ENCODE data around the gene CD101. TPM values are rescaled to one million over a fixed set of nuclear protein-coding genes. Genes with fewer than 3 reads are reported as not detected.
A peak's percentile ranks its signal among the peaks of the same experiment; 100 is the strongest.

Gene CD101
- total RNA-seq, 1 donor from 2014 or later = 0.06 TPM

DNA sequence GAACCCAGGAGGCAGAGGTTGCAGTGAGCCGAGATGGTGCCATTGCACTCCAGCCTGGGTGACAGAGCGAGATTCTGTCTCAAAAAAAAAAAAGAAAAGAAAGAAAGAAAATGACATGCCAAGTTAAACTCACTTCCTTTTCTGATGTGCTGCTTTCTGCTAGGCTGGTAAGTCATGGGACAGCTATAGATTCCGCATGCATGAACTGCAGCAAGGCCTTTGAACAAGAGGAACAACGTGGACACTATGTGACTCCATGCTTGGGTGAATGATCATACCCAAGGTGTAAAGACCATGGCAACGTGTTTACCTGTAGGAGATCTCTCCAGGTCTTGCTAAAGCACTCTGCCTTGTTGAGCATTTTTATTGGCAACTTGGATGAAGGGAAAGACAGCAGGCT, 48.3 kb downstream of the CD101 start:
- no peak for DNase-seq (ENCODE audit: extremely low read depth, low read depth, low spot score)

DNA sequence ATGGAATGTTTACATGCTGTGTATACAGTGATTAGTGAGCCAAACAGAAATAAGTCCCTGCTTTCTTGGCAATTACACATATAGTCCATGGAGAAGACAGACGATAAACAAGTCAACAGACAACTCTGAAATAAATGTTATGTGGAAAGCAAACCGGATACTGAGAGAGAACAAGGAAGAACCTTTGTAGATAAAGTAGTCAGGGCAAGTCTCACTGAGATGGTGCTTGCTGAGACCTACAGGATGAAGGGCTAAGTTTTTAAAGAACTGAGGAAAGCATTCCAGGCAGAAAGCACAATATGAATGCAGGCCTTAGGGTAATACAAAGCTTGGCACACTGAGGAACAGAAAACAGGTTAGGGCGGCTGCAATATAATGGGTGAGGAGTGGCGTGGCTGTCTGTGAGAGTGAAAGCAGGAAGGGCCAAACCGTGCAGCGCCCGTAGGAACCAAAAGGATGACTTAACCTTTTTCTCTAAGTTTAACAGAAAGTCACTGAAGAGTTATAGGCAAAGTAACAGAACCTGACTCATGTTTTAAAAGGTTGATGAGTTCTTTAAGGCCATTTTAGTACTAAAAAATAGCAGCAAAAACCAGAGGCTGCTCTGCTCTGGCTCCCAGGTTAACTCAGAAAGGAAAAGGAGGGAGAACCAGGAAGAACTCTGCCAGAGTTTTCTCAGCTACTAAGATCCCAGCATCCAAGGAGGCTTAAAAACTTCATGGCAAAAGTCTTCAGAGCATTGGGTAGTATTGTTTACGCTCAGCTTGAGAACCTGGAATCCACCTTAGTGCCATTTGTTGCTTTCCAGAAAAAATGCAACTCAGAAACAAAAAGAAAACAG, 49.9 kb downstream of the CD101 start:
- no peak for DNase-seq (ENCODE audit: extremely low read depth, low read depth, low spot score)

- no peak for DNase-seq (ENCODE audit: extremely low read depth, low read depth, low spot score)
These were observed 52.5 kb downstream of the CD101 start for GRCh38 chr1:117054068-117054467.

- no peak for DNase-seq (ENCODE audit: extremely low read depth, low read depth, low spot score)
These were observed 57.2 kb downstream of the CD101 start for GRCh38 chr1:117058810-117059209.

DNA sequence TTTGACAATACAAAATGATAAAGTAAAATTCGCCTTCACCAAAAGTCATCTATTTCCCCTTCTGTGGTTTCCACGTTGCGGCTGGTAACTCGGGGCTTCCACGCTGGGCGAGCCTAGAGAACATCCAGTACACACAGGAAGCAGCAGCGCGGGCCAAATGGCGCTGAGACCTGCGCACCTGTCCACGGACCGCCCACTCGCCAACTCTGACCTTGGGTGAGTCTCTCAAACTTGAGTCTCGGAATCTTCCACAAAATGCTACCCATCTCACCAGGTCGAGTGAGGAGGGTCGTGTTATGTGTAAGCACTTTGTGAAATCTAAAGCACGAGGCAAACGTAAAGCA, 57.7 kb downstream of the CD101 start:
- no peak for DNase-seq (ENCODE audit: extremely low read depth, low read depth, low spot score)

DNA sequence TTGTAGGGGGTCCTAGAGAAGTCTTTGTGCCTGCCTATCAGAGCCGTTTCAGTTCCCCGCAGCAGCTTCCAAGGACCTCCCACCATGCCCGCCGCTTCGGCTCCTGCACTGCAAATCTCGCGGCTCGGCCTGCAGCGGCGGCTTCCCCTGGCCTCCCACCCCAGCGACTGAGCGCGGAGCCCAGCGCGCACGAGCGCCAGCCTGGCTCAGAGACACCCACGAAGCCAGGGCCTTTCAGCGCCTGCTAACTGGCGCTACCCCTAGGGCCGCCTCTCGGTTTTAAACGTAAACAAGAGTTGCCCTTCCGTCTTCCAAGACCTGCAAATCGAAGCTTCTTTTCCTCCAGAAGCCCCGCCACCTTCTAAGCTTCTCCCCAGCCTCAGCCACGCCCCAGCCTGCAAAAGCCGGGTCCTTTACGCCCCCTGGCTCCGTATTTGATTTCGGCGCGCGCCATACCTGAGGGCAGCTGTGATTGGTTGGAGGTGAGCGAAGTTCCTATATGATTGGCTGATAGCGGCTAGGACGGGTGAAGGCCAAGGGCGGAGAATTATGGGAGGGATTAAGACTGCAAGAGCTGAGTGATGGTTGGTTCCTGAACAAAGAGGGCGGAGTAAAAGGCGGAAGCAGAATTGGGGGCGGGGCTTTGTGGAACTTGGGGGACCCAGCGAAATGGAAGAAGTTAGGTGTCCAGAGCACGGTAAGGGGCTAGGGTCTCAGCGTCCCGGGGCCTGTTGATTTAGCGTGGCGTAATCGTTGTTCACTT, 58.3 kb downstream of the CD101 start, which contains the start of gene TTF2:
TTF2 (plus strand) TSS at position 649 of the 763 bp plus-strand sequence; CDS start at position 670, 21 bp downstream.
- peak; percentile 95 for DNase-seq (ENCODE audit: extremely low read depth, low read depth, low spot score)

DNA sequence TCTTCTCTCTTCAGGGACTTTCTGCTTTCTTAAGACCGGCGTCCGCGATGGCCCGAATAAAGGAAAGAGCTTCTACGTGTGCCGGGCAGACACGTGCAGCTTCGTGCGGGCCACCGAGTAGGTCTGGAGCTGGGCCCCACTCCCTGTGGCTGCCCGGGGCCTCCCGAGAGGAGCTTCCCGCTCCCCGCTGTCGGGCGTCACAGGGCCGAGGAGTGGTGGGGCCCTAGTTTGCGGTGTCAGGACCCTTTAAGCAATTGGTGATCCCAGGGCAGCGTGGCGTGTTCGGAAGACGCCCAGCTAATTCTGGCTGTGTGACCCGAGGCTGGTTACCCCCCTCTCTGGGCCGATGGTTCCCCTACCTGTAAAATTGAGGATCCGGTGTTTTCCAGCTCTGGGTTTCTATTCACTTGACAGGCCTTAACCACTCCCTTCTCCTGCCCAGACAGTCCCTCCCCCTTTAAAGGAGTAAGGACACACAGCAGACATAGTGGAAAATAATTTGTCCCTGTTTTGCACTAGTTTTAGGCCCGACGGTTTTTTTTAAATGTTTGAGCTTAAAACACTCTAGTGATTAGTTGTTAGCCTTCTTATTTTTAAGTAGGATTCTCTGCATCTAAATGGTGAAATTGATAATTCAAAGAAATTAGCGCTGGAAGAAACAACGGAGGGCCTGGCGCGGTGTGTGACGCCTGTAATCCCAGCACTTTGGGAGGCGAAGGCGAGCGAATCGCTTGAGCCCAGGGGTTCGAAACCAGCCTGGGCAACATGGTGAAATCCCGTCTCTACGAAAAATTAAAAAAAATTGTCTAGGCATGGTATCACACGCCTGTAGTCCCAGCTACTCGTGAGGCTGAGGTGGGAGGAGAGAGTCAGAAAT, 59.1 kb downstream of the CD101 start:
- DNase-seq (ENCODE audit: extremely low read depth, low read depth, low spot score) = no peak

GRCh38 chr1:117061986-117062415, 60.4 kb downstream of the CD101 start:
- no peak for DNase-seq (ENCODE audit: extremely low read depth, low read depth, low spot score)

GRCh38 chr1:117066367-117066766, 64.8 kb downstream of the CD101 start:
- no peak for DNase-seq (ENCODE audit: extremely low read depth, low read depth, low spot score)

- no peak for DNase-seq (ENCODE audit: extremely low read depth, low read depth, low spot score)
These were observed 66.2 kb downstream of the CD101 start for GRCh38 chr1:117067533-117068370.

DNA sequence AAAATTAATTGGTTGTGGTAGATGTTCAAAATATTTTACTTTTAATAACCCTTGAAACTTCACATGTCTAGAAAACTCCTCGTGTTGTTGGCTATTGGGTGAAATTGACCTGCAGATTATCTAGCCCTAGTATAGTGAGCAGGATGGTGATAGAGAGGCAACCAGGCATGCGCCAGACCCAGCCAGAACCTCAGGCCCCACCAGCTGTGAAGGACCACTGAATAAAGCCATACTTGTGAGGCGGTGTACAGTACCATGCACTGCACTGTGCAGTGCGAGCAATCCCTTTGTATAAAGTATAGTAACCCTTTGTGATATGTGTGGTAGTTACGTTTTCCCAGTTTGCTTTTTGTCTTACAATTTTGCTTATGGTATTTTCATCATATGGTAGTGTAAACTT, 67.0 kb downstream of the CD101 start:
- DNase-seq (ENCODE audit: extremely low read depth, low read depth, low spot score) = no peak

DNA sequence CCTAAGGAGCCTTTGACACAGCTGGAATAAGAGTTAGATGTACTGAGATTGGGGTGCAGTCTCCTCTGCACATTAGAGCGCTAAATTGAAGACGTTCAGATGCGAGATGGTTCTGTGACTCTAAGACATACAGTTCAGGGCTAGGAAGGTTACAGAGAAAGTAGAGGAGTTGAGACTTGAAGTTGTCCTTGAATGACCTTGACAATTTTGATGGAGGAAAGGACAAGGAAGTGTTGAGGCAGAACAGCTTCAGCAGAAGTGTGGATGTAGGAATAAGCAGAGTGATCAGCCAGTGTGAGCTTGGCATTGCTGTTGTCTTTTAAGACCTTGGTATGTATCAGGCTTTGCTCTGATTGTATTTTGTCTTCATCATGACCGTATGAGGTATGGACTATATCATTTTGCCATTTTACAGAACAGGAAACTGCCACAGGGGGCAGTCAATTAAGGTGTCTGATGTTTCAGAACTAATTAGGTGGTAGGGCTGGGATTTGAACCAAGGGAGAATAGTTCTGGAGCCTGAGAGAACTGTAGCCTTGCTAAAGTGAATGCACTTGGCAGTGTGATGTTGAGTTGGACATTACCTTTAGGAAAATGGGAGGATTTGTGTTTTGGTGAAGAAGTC, 67.8 kb downstream of the CD101 start:
- no peak for DNase-seq (ENCODE audit: extremely low read depth, low read depth, low spot score)

- DNase-seq (ENCODE audit: extremely low read depth, low read depth, low spot score) = no peak
These were observed 68.6 kb downstream of the CD101 start for GRCh38 chr1:117070124-117070523.

- DNase-seq (ENCODE audit: extremely low read depth, low read depth, low spot score) = no peak
These were observed 75.1 kb downstream of the CD101 start for GRCh38 chr1:117076648-117077047.

GRCh38 chr1:117077267-117077666, 75.7 kb downstream of the CD101 start:
- no peak for DNase-seq (ENCODE audit: extremely low read depth, low read depth, low spot score)

DNA sequence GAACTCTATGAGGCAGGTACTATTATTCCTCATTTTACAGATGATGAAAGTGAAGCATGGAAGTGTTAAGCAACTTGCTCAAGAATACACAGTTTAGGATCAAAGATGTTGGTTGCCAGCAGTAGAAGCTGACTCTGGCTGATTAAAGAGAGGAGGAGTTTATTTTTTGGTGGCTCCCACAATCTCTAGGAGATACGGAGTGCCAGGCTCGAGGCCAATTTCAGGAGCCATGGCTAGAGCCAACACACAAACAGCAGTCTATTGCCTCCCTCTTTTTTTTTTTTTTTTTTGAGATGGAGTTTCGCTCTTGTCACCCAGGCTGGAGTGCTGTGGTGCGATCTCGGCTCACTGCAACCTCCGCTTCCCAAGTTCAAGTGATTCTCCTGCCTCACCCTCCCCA, 78.2 kb downstream of the CD101 start:
- DNase-seq (ENCODE audit: extremely low read depth, low read depth, low spot score) = no peak

GRCh38 chr1:117084231-117084630, 82.7 kb downstream of the CD101 start:
- no peak for DNase-seq (ENCODE audit: extremely low read depth, low read depth, low spot score)

Data from glomerular endothelial cell (primary cell).